HG03565 (cell line): ENCODE measurements around the gene HERC4.
"Not testable (repeated sequence)": the region's sequence is repeated elsewhere in the genome, so short reads cannot be mapped to it uniquely, and the experiment has no call there.

Experiments used
- ATAC-seq: cut with Tn5 transposase; IDR thresholded peaks from one replicate; pipeline ENCODE4 v1.9.1; 2021; ENCODE audit warnings: mild to moderate bottlenecking, moderate library complexity; ENCODE audit not compliant: unreplicated experiment

The HERC4 gene

GRCh38 chr10:67971311-67971710 is 103.8 kb downstream of the HERC4 start:
- no peak for ATAC-seq

GRCh38 chr10:67969875-67970274 is 105.2 kb downstream of the HERC4 start:
- no peak for ATAC-seq

- ATAC-seq = not testable (repeated sequence)
These were observed 109.0 kb downstream of the HERC4 start for GRCh38 chr10:67966035-67966434.

- no peak for ATAC-seq
These were observed 109.6 kb downstream of the HERC4 start for GRCh38 chr10:67965456-67965855.

- ATAC-seq = no peak
These were observed 115.1 kb downstream of the HERC4 start for GRCh38 chr10:67959839-67960476.

- ATAC-seq = no peak
These were observed 119.5 kb downstream of the HERC4 start for GRCh38 chr10:67955614-67956013.

GRCh38 chr10:67943917-67944316 is 131.2 kb downstream of the HERC4 start:
- ATAC-seq = no peak

- ATAC-seq = no peak
These were observed 138.7 kb downstream of the HERC4 start for GRCh38 chr10:67936416-67936815.

GRCh38 chr10:67935223-67935622 is 139.9 kb downstream of the HERC4 start:
- no peak for ATAC-seq

- ATAC-seq = no peak
These were observed 140.7 kb downstream of the HERC4 start for GRCh38 chr10:67934336-67934735.

- ATAC-seq = no peak
These were observed 141.9 kb downstream of the HERC4 start for GRCh38 chr10:67933199-67933598.

- no peak for ATAC-seq
These were observed 148.1 kb downstream of the HERC4 start for GRCh38 chr10:67926951-67927350.

- ATAC-seq = no peak
These were observed 149.6 kb downstream of the HERC4 start for GRCh38 chr10:67925449-67926005.

GRCh38 chr10:67924136-67924535 is 150.9 kb downstream of the HERC4 start:
- no peak for ATAC-seq

- ATAC-seq = no peak
These were observed 151.5 kb downstream of the HERC4 start for GRCh38 chr10:67923551-67923950.

GRCh38 chr10:67921065-67921464 is 154.0 kb downstream of the HERC4 start:
- ATAC-seq = no peak

GRCh38 chr10:67917679-67918078 is 157.4 kb downstream of the HERC4 start:
- no peak for ATAC-seq

- ATAC-seq = no peak
These were observed 157.9 kb downstream of the HERC4 start for GRCh38 chr10:67917169-67917568.

- ATAC-seq = no peak
These were observed 160.2 kb downstream of the HERC4 start for GRCh38 chr10:67914777-67915340.

- ATAC-seq = no peak
These were observed 162.6 kb downstream of the HERC4 start for GRCh38 chr10:67912331-67912946.

- no peak for ATAC-seq
These were observed 171.5 kb downstream of the HERC4 start for GRCh38 chr10:67903581-67903980.

- ATAC-seq = no peak
These were observed 181.4 kb downstream of the HERC4 start for GRCh38 chr10:67893637-67894036.
